ENCODE measurements around the gene ATP6V1G1.
"Not testable (repeated sequence)": the region's sequence is repeated elsewhere in the genome, so short reads cannot be mapped to it uniquely, and the experiment has no call there.

Gene ATP6V1G1

GRCh38 chr9:114560956-114561355, 26.6 kb upstream of the ATP6V1G1 start:
- TF ChIP-seq CTCF (IDR thresholded peaks at IDR 0.05; ENCODE audit: extremely low read depth, insufficient read depth, missing control alignments), result no peak
- DNase-seq (ENCODE audit: low spot score), result no peak
- in situ Hi-C loops (cut with MboI; ENCODE audit: low pct_unique_long_range_greater_than_20kb, low sequenced_read_pairs, unreplicated experiment), result no loop called here

GRCh38 chr9:114561771-114562170, 25.8 kb upstream of the ATP6V1G1 start:
- no peak for TF ChIP-seq CTCF (IDR thresholded peaks at IDR 0.05; ENCODE audit: extremely low read depth, insufficient read depth, missing control alignments)
- in situ Hi-C loops (cut with MboI; ENCODE audit: low pct_unique_long_range_greater_than_20kb, low sequenced_read_pairs, unreplicated experiment), result no loop called here
- DNase-seq (ENCODE audit: low spot score), result no peak

GRCh38 chr9:114565204-114565603, 22.4 kb upstream of the ATP6V1G1 start:
- TF ChIP-seq CTCF (IDR thresholded peaks at IDR 0.05; ENCODE audit: extremely low read depth, insufficient read depth, missing control alignments), result no peak
- in situ Hi-C loops (cut with MboI; ENCODE audit: low pct_unique_long_range_greater_than_20kb, low sequenced_read_pairs, unreplicated experiment), result no loop called here
- no peak for DNase-seq (ENCODE audit: low spot score)

GRCh38 chr9:114570742-114571141, 16.8 kb upstream of the ATP6V1G1 start:
- DNase-seq (ENCODE audit: low spot score), result no peak
- in situ Hi-C loops (cut with MboI; ENCODE audit: low pct_unique_long_range_greater_than_20kb, low sequenced_read_pairs, unreplicated experiment), result no loop called here
- TF ChIP-seq CTCF (IDR thresholded peaks at IDR 0.05; ENCODE audit: extremely low read depth, insufficient read depth, missing control alignments), result no peak

GRCh38 chr9:114571391-114571790, 16.2 kb upstream of the ATP6V1G1 start:
- in situ Hi-C loops (cut with MboI; ENCODE audit: low pct_unique_long_range_greater_than_20kb, low sequenced_read_pairs, unreplicated experiment), result no loop called here
- no peak for TF ChIP-seq CTCF (IDR thresholded peaks at IDR 0.05; ENCODE audit: extremely low read depth, insufficient read depth, missing control alignments)
- DNase-seq (ENCODE audit: low spot score), result no peak

GRCh38 chr9:114572199-114572598, 15.4 kb upstream of the ATP6V1G1 start:
- no peak for TF ChIP-seq CTCF (IDR thresholded peaks at IDR 0.05; ENCODE audit: extremely low read depth, insufficient read depth, missing control alignments)
- in situ Hi-C loops (cut with MboI; ENCODE audit: low pct_unique_long_range_greater_than_20kb, low sequenced_read_pairs, unreplicated experiment), result no loop called here
- no peak for DNase-seq (ENCODE audit: low spot score)

GRCh38 chr9:114574438-114574837, 13.1 kb upstream of the ATP6V1G1 start:
- no peak for TF ChIP-seq CTCF (IDR thresholded peaks at IDR 0.05; ENCODE audit: extremely low read depth, insufficient read depth, missing control alignments)
- DNase-seq (ENCODE audit: low spot score), result no peak
- in situ Hi-C loops (cut with MboI; ENCODE audit: low pct_unique_long_range_greater_than_20kb, low sequenced_read_pairs, unreplicated experiment), result no loop called here

GRCh38 chr9:114576779-114577178, 10.8 kb upstream of the ATP6V1G1 start:
- in situ Hi-C loops (cut with MboI; ENCODE audit: low pct_unique_long_range_greater_than_20kb, low sequenced_read_pairs, unreplicated experiment); DNase-seq (ENCODE audit: low spot score): not testable (repeated sequence)

GRCh38 chr9:114578134-114578533, 9.4 kb upstream of the ATP6V1G1 start:
- in situ Hi-C loops (cut with MboI; ENCODE audit: low pct_unique_long_range_greater_than_20kb, low sequenced_read_pairs, unreplicated experiment); DNase-seq (ENCODE audit: low spot score): not testable (repeated sequence)

Data from GM13977 (cell line).